HCT116 (cell line): ENCODE results near the gene AGBL1. TPM values are rescaled to one million over a fixed set of nuclear protein-coding genes. Genes with fewer than 3 reads are reported as not detected.

Experiments used
- ATAC-seq: fragments of 200-7000 bp; cut with Tn5 transposase; 2 replicates; pipeline ENCODE4 v1.9.1; 2020; ENCODE audit warnings: mild to moderate bottlenecking, moderate library complexity
- BruUV-seq: library from RNA; stranded (reverse); fragments of 400-500 nt; replicated peaks from 2 replicates; lab custom pipeline; 2021; lab: Mats Ljungman, UMichigan
- CTCF ChIA-PET: fragments of 300-600 bp; sonication (Branson Sonifier 250); formaldehyde crosslinking; loops from one replicate; lab custom pipeline; 2021; ENCODE audit warnings: antibody characterized with exemption; lab: Charles Lee
- POLR2A ChIA-PET: fragments of 300-600, 350-600 bp; sonication (Branson Sonifier 250); formaldehyde crosslinking; loops from one replicate; lab custom pipeline; 2021; ENCODE audit warnings: antibody characterized with exemption; lab: Charles Lee
- RAD21 ChIA-PET, 2 experiments: fragments of 300-600 bp; sonication (Branson Sonifier 250); formaldehyde crosslinking; loops; one replicate each; lab custom pipeline; 2023; ENCODE audit warnings: low total read pairs in 2 of 2; ENCODE audit not compliant: uncharacterized antibody in 2 of 2, unreplicated experiment in 2 of 2, low non-redundant PET in 1 of 2; lab: Charles Lee
- DNase-seq: peaks from one replicate; pipeline ENCODE4 v3.0.0-alpha.2; 2010; ENCODE audit warnings: low read depth, low spot score
- H2AFZ ChIP-seq: fragments of 200-600 bp; shearing (Covaris generic), sonication (generic); 2 replicates; pipeline ENCODE4 v1.6.1; 2017; ENCODE audit warnings: low read depth, mixed run types, mixed read lengths, antibody characterized with exemption, low read length; ENCODE audit not compliant: poor library complexity, severe bottlenecking
- H3K27ac ChIP-seq: 2 replicates; pipeline ENCODE4 v1.5.1; 2012; ENCODE audit warnings: low read depth, low read length
- H3K27me3 ChIP-seq: fragments of 200-600 bp; sonication (generic); 2 replicates; pipeline ENCODE4 v1.6.1; 2016; ENCODE audit warnings: mixed run types, low read length, mixed read lengths; ENCODE audit not compliant: insufficient read depth
- H3K36me3 ChIP-seq, 2 experiments: fragments of 200-500 bp in 1 of 2; fragments of 200-600 bp in 1 of 2; sonication (Bioruptor generic) in 1 of 2; sonication (generic) in 1 of 2; 2 replicates each; pipeline versions ENCODE4 v1.5.1 to v1.6.1; 2014 to 2016; ENCODE audit warnings: low read length in 2 of 2, inconsistent platforms in 1 of 2, mixed read lengths in 1 of 2, mixed run types in 1 of 2; ENCODE audit not compliant: insufficient read depth in 2 of 2, control insufficient read depth in 1 of 2
- H3K4me1 ChIP-seq, 2 experiments: fragments of 200-600 bp in 1 of 2; sonication (generic) in 1 of 2; 2 replicates each; pipeline versions ENCODE4 v1.5.1 to v1.6.1; 2012 to 2017; ENCODE audit warnings: low read length in 2 of 2, inconsistent platforms in 1 of 2, mild to moderate bottlenecking in 1 of 2, mixed read lengths in 1 of 2, mixed run types in 1 of 2, moderate library complexity in 1 of 2; ENCODE audit not compliant: insufficient read depth in 2 of 2, control insufficient read depth in 1 of 2
- H3K4me2 ChIP-seq: fragments of 200-600 bp; sonication (generic); 2 replicates; pipeline ENCODE4 v1.6.1; 2017; ENCODE audit warnings: mixed run types, low read length, mixed read lengths
- H3K4me3 ChIP-seq, 2 experiments: fragments of 200-600 bp in 1 of 2; sonication (generic) in 1 of 2; replicated peaks in 1 of 2; 2 replicates each; pipeline ENCODE4 v1.5.1; 2011 to 2016; ENCODE audit warnings: low read length in 2 of 2, control low read depth in 1 of 2, low read depth in 1 of 2, mild to moderate bottlenecking in 1 of 2, mixed read lengths in 1 of 2, mixed run types in 1 of 2
- H3K79me2 ChIP-seq: fragments of 200-600 bp; sonication (generic); 2 replicates; pipeline ENCODE4 v1.6.1; 2017; ENCODE audit warnings: mild to moderate bottlenecking, mixed run types, low read length, moderate library complexity, mixed read lengths; ENCODE audit not compliant: insufficient read depth
- H3K9ac ChIP-seq: fragments of 200-600 bp; sonication (generic); 2 replicates; pipeline ENCODE4 v1.6.1; 2016; ENCODE audit warnings: low read length, mixed read lengths
- H3K9me2 ChIP-seq: fragments of 200-600 bp; sonication (generic), shearing (Covaris generic); 2 replicates; pipeline ENCODE4 v1.6.1; 2017; ENCODE audit warnings: mixed run types, mild to moderate bottlenecking, moderate library complexity; ENCODE audit not compliant: insufficient read depth
- H3K9me3 ChIP-seq, 2 experiments: fragments of 200-500 bp in 1 of 2; fragments of 200-600 bp in 1 of 2; sonication (Bioruptor generic) in 1 of 2; sonication (generic) in 1 of 2; 2 replicates each; pipeline ENCODE4 v1.6.1; 2014 to 2017; ENCODE audit warnings: low read length in 2 of 2, mixed read lengths in 2 of 2, inconsistent platforms in 1 of 2, low read depth in 1 of 2, mild to moderate bottlenecking in 1 of 2, mixed run types in 1 of 2, moderate library complexity in 1 of 2; ENCODE audit not compliant: control insufficient read depth in 1 of 2, insufficient read depth in 1 of 2
- H4K20me1 ChIP-seq: fragments of 200-600 bp; sonication (generic), shearing (Covaris generic); 2 replicates; pipeline ENCODE4 v1.6.1; 2017; ENCODE audit warnings: mixed run types, mild to moderate bottlenecking, moderate library complexity; ENCODE audit not compliant: insufficient read depth
- ATF3 ChIP-seq: IDR thresholded peaks from 2 replicates; pipeline ENCODE4 v1.6.1; 2012
- CBX3 ChIP-seq: IDR thresholded peaks from 2 replicates; pipeline ENCODE4 v1.6.1; 2012; ENCODE audit warnings: low read depth
- CTCF ChIP-seq, 3 experiments: fragments of 200-600 bp in 1 of 3; sonication (generic) in 1 of 3; IDR thresholded peaks in 2 of 3; conservative IDR thresholded peaks in 1 of 3; 2 replicates each; pipeline ENCODE4 v1.5.1; 2012 to 2017; ENCODE audit warnings: low read depth in 2 of 3, low read length in 2 of 3, antibody characterized with exemption in 1 of 3, borderline replicate concordance in 1 of 3, control low read depth in 1 of 3, mild to moderate bottlenecking in 1 of 3, mixed read lengths in 1 of 3, mixed run types in 1 of 3, moderate library complexity in 1 of 3; ENCODE audit not compliant: insufficient read depth in 1 of 3
- EGR1 ChIP-seq: IDR thresholded peaks from 2 replicates; pipeline ENCODE4 v1.6.1; 2012; ENCODE audit warnings: low read depth
- ELF1 ChIP-seq: IDR thresholded peaks from 2 replicates; pipeline ENCODE4 v1.6.1; 2012; ENCODE audit warnings: low read depth, borderline replicate concordance
- EZH2 ChIP-seq: fragments of 200-600 bp; sonication (generic); IDR thresholded peaks from 2 replicates; pipeline ENCODE4 v1.6.1; 2017; ENCODE audit warnings: antibody characterized with exemption, mixed run types
- EZH2phosphoT487 ChIP-seq: fragments of 200-600 bp; IDR thresholded peaks from 2 replicates; pipeline ENCODE4 v1.6.1; 2018; ENCODE audit warnings: antibody characterized with exemption, borderline replicate concordance
- FOSL1 ChIP-seq: IDR thresholded peaks from 2 replicates; pipeline ENCODE4 v1.6.1; 2012; ENCODE audit warnings: low read depth
- POLR2A ChIP-seq: IDR thresholded peaks from 2 replicates; pipeline ENCODE4 v1.7.0; 2011; ENCODE audit warnings: borderline replicate concordance; ENCODE audit not compliant: insufficient read depth, insufficient read length; ENCODE audit errors: extremely low read depth
- POLR2AphosphoS5 ChIP-seq: IDR thresholded peaks from 2 replicates; pipeline ENCODE4 v1.6.1; 2011; ENCODE audit warnings: mild to moderate bottlenecking, low read depth, low read length, moderate library complexity
- SIN3A ChIP-seq: IDR thresholded peaks from 2 replicates; pipeline ENCODE4 v1.6.1; 2012; ENCODE audit warnings: low read depth
- SP1 ChIP-seq: IDR thresholded peaks from 2 replicates; pipeline ENCODE4 v1.6.1; 2012; ENCODE audit warnings: low read depth
- SRF ChIP-seq: IDR thresholded peaks from 2 replicates; pipeline ENCODE4 v1.6.1; 2012; ENCODE audit warnings: low read depth
- TCF7L2 ChIP-seq: IDR thresholded peaks from 2 replicates; pipeline ENCODE4 v1.7.0; 2011; ENCODE audit warnings: borderline replicate concordance, inconsistent platforms; ENCODE audit not compliant: insufficient read depth, insufficient read length; ENCODE audit errors: extremely low read depth
- YY1 ChIP-seq: IDR thresholded peaks from 2 replicates; pipeline ENCODE4 v1.6.1; 2011; ENCODE audit warnings: low read length, low read depth, moderate library complexity, mild to moderate bottlenecking; ENCODE audit not compliant: insufficient replicate concordance; ENCODE audit errors: extremely low read depth
- ZFX ChIP-seq: fragments of 450-650 bp; IDR thresholded peaks from 2 replicates; pipeline ENCODE4 v1.6.1; 2017
- ZNF274 ChIP-seq: fragments of 200-500 bp; sonication (Bioruptor generic); IDR thresholded peaks from 2 replicates; pipeline ENCODE4 v1.6.1; 2014; ENCODE audit warnings: mild to moderate bottlenecking, low read depth, low read length, inconsistent platforms
- intact Hi-C: fragments of 100-400 bp; cut with micrococcal nuclease; formaldehyde crosslinking; loops from 2 replicates; pipeline ENCODE4 v1.10.0; 2022
- total RNA-seq: library from RNA; stranded (reverse); gene quantifications from one replicate; pipeline ENCODE4 v1.2.1, GENCODE V29; 2021; ENCODE audit not compliant: unreplicated experiment
- TF ChIP-seq, protein P1 (sequence below): IDR thresholded peaks from 2 replicates; pipeline ENCODE4 v1.6.1; 2012

Gene AGBL1
- total RNA-seq, 1 experiment from 2014 or later, result not detected

DNA sequence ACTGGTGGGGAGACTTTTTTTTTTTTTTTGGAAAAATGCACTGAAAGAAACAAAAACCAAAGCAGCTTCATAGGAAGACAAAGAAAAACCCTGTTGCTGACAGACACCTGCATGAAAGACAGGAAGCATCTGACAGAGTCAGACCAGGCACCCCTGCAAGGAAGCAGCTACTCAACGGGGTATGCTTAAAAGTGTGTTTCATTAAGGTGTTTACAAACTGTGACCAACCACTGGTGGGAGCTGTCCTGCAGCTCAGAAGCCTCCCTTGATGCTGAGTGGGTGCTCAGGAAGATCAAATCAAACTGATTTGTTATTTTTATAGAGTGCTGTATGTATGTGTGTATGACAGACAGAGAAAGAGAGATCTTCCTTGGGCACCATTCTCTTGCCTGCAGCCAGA lies 34.7 kb upstream of the AGBL1 start:
- CTCF ChIA-PET, result no interaction called here
- no peak for DNase-seq
- RAD21 ChIA-PET, result no interaction called here
- Histone ChIP-seq H3K4me1 (no peaks in the 10 kb centered on the region), H3K9me3 (no peaks in the 10 kb centered on the region), H3K9ac (no peak overlapping the region), H3K79me2 (no peaks in the 10 kb centered on the region), H3K27me3 (0 out of 2 replicates have a peak, but pooled peaks cover 3% of the 10 kb centered on the region), H2AFZ (no peak overlapping the region), H3K27ac (no peak overlapping the region), H3K36me3 (no peaks in the 10 kb centered on the region), H3K4me3 (no peak overlapping the region), H3K9me2 (no peaks in the 10 kb centered on the region), H4K20me1 (no peaks in the 10 kb centered on the region), H3K4me2 (no peak overlapping the region)
- no TSS peak for BruUV-seq
- intact Hi-C loops, result no loop called here
- ATAC-seq, result no peak
- TF ChIP-seq SRF (no peak), TCF7L2 (no peak), EZH2 (no peak), FOSL1 (no peak), CBX3 (no peak), POLR2AphosphoS5 (no peak), ZFX (no peak), SIN3A (no peak), EZH2phosphoT487 (no peak), ZNF274 (no peak), SP1 (no peak), CTCF (IDR thresholded peaks at IDR 0.05 in 2 of 3, conservative IDR thresholded peaks at IDR 0.05 in 1 of 3; ENCODE audit: borderline replicate concordance in 1 of 3, insufficient read depth in 1 of 3, low read depth in 2 of 3, low read length in 2 of 3) (no peak), EGR1 (no peak), POLR2A (no peak), ELF1 (no peak), YY1 (no peak), ATF3 (no peak)
- TF ChIP-seq, protein P1, sequence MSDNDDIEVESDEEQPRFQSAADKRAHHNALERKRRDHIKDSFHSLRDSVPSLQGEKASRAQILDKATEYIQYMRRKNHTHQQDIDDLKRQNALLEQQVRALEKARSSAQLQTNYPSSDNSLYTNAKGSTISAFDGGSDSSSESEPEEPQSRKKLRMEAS, result no peak
- POLR2A ChIA-PET, result no interaction called here
